ENCODE data around the gene CALN1.

CALN1 gene

DNA sequence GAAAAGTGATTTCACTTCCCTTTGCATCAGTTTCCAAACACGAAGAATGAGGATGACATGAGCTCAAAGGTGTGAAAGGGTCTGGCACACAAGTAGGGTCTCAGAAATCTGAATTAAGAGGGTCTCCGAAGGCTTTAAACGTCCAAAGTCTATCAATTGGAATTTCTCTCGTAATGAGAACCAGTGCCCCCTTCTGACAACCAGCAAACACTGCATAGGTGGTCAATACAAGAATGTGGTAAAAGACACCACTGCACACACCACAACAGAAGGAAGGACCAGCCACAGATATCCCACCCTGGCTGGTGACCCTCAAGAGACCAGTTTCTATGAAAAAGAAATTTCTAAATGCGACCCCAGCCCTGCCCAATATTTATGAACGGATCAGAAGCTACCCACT lies 78.1 kb downstream of the CALN1 start:
- TF ChIP-seq FOXP2 (optimal IDR thresholded peaks at IDR 0.05; ENCODE audit: borderline replicate concordance, extremely low read depth, extremely low read length, insufficient read depth): no peak
- TF ChIP-seq, protein P1, sequence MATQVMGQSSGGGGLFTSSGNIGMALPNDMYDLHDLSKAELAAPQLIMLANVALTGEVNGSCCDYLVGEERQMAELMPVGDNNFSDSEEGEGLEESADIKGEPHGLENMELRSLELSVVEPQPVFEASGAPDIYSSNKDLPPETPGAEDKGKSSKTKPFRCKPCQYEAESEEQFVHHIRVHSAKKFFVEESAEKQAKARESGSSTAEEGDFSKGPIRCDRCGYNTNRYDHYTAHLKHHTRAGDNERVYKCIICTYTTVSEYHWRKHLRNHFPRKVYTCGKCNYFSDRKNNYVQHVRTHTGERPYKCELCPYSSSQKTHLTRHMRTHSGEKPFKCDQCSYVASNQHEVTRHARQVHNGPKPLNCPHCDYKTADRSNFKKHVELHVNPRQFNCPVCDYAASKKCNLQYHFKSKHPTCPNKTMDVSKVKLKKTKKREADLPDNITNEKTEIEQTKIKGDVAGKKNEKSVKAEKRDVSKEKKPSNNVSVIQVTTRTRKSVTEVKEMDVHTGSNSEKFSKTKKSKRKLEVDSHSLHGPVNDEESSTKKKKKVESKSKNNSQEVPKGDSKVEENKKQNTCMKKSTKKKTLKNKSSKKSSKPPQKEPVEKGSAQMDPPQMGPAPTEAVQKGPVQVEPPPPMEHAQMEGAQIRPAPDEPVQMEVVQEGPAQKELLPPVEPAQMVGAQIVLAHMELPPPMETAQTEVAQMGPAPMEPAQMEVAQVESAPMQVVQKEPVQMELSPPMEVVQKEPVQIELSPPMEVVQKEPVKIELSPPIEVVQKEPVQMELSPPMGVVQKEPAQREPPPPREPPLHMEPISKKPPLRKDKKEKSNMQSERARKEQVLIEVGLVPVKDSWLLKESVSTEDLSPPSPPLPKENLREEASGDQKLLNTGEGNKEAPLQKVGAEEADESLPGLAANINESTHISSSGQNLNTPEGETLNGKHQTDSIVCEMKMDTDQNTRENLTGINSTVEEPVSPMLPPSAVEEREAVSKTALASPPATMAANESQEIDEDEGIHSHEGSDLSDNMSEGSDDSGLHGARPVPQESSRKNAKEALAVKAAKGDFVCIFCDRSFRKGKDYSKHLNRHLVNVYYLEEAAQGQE (IDR thresholded peaks at IDR 0.05; ENCODE audit: insufficient read depth in 1 of 2, low read depth in 2 of 2, low read length in 2 of 2): no peak
- TF ChIP-seq SIN3A (IDR thresholded peaks at IDR 0.05; ENCODE audit: borderline replicate concordance, insufficient read depth, low read length): no peak
- TF ChIP-seq POLR2AphosphoS5 (IDR thresholded peaks at IDR 0.05; ENCODE audit: low read depth, low read length): no peak
- no peak for TF ChIP-seq TAF1 (IDR thresholded peaks at IDR 0.05; ENCODE audit: borderline replicate concordance, insufficient read depth, low read length)

DNA sequence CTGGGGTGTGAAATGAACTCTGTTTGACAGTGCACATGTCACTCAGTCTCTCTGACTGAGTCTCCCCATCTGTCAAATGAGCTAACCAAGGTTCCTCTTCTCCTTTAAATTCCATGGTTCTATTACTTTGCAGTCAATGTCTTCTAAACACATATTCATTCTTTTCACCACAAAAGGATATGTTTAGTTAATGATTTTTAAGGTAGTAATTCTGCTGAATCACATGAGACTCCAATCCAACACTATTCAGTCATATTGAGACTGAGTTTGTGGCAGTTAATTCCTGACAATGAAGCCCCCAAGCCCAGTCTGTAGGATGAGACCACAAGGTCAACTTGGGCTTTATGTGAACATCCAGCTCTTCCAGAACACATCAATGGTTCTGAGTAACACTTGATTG lies 85.3 kb downstream of the CALN1 start:
- TF ChIP-seq SIN3A (IDR thresholded peaks at IDR 0.05; ENCODE audit: borderline replicate concordance, insufficient read depth, low read length) (no peak), POLR2AphosphoS5 (IDR thresholded peaks at IDR 0.05; ENCODE audit: low read depth, low read length) (no peak), FOXP2 (optimal IDR thresholded peaks at IDR 0.05; ENCODE audit: borderline replicate concordance, extremely low read depth, extremely low read length, insufficient read depth) (no peak), TAF1 (IDR thresholded peaks at IDR 0.05; ENCODE audit: borderline replicate concordance, insufficient read depth, low read length) (no peak)
- TF ChIP-seq, protein P1 (IDR thresholded peaks at IDR 0.05; ENCODE audit: insufficient read depth in 1 of 2, low read depth in 2 of 2, low read length in 2 of 2): no peak

DNA sequence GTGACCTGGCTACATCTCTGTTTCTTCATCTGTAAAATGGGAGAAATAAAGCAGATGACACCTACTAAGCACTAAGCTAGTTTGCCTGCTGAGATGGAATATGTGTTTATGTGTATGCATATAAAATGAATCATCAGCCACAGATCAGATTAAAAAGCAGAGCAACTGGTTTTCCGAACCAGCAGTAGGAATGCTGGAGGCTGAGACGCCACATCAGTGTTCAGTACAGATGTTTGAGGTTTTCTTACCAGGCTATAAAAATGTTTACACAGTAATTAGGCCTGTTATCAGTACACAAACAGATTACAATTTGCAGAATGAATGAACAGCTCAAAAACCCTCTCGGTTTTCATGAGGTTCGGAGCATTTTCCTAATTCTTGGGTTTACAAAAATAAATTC lies 85.8 kb downstream of the CALN1 start:
- TF ChIP-seq, protein P1 (IDR thresholded peaks at IDR 0.05; ENCODE audit: insufficient read depth in 1 of 2, low read depth in 2 of 2, low read length in 2 of 2): no peak

DNA sequence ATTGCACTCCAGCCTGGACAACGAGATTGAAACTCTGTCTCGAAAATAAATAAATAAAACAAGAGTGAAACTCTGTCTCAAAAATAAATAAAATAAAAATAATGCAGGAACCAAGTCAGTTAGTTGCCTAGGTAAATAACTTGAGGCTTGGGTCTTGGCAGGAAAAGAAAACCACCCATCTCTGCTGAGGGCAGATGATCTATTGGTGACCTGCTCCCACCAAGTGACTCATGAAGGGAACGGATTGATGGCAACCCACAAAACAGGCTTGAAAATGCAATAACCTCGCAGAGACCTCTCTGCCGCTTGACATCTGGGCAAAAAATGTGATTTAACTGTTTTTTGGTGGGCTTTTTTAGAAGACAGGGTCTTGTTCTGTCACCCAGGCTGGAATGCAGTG lies 86.6 kb downstream of the CALN1 start:
- TF ChIP-seq TAF1 (IDR thresholded peaks at IDR 0.05; ENCODE audit: borderline replicate concordance, insufficient read depth, low read length): no peak
- no peak for TF ChIP-seq SIN3A (IDR thresholded peaks at IDR 0.05; ENCODE audit: borderline replicate concordance, insufficient read depth, low read length)
- TF ChIP-seq POLR2AphosphoS5 (IDR thresholded peaks at IDR 0.05; ENCODE audit: low read depth, low read length): no peak
- TF ChIP-seq, protein P1 (IDR thresholded peaks at IDR 0.05; ENCODE audit: insufficient read depth in 1 of 2, low read depth in 2 of 2, low read length in 2 of 2): no peak
- TF ChIP-seq FOXP2 (optimal IDR thresholded peaks at IDR 0.05; ENCODE audit: borderline replicate concordance, extremely low read depth, extremely low read length, insufficient read depth): no peak

DNA sequence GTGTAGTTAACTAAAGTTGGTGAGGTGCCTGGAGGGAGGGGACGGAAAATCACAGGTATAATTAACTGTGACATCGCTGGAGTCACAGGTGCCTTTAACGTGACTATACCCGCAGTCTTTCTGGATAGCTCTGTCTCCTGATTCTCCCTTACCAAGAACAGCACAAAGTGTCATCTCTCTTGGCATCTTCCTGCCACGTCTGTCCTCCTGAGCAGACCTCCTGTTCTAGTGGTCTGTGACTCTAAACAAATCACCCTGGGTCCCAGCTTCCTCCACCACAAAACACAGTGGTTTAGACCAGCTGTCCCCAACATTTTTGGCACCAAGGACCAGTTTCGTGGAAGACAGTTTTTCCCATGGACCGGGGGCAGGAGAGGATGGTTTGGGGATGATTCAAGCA lies 90.5 kb downstream of the CALN1 start:
- TF ChIP-seq, protein P1 (IDR thresholded peaks at IDR 0.05; ENCODE audit: insufficient read depth in 1 of 2, low read depth in 2 of 2, low read length in 2 of 2): no peak
- TF ChIP-seq SIN3A (IDR thresholded peaks at IDR 0.05; ENCODE audit: borderline replicate concordance, insufficient read depth, low read length): no peak
- TF ChIP-seq FOXP2 (optimal IDR thresholded peaks at IDR 0.05; ENCODE audit: borderline replicate concordance, extremely low read depth, extremely low read length, insufficient read depth): no peak
- TF ChIP-seq TAF1 (IDR thresholded peaks at IDR 0.05; ENCODE audit: borderline replicate concordance, insufficient read depth, low read length): no peak
- TF ChIP-seq POLR2AphosphoS5 (IDR thresholded peaks at IDR 0.05; ENCODE audit: low read depth, low read length): no peak
